CD4-positive, alpha-beta T cell treated with Interleukin-17A for 4 hours (primary cell): ENCODE measurements around the gene IYD.

Source experiments
- DNase-seq: peaks from one replicate; pipeline ENCODE4 v3.0.0-alpha.2; 2020; ENCODE audit warnings: mixed read lengths

Gene IYD

GRCh38 chr6:150395388-150396009, 26.7 kb downstream of the IYD start:
- DNase-seq: peak; percentile 9

- DNase-seq: no peak
These were observed 34.8 kb downstream of the IYD start for GRCh38 chr6:150403458-150404246.

GRCh38 chr6:150406948-150407347, 38.1 kb downstream of the IYD start:
- DNase-seq: no peak

GRCh38 chr6:150408842-150409241, 40.0 kb downstream of the IYD start:
- DNase-seq: no peak

GRCh38 chr6:150409576-150410066, 40.8 kb downstream of the IYD start:
- no peak for DNase-seq

- DNase-seq: no peak
These were observed 41.6 kb downstream of the IYD start for GRCh38 chr6:150410399-150410798.

GRCh38 chr6:150410906-150411305, 42.1 kb downstream of the IYD start:
- no peak for DNase-seq

- DNase-seq: no peak
These were observed 43.4 kb downstream of the IYD start for GRCh38 chr6:150412221-150412620.

GRCh38 chr6:150413198-150413597, 44.4 kb downstream of the IYD start:
- no peak for DNase-seq

GRCh38 chr6:150413781-150414281, 45.0 kb downstream of the IYD start:
- DNase-seq: no peak

- DNase-seq: no peak
These were observed 47.3 kb downstream of the IYD start for GRCh38 chr6:150416128-150416527.

- no peak for DNase-seq
These were observed 48.4 kb downstream of the IYD start for GRCh38 chr6:150417250-150417649.

GRCh38 chr6:150417899-150418826, 49.4 kb downstream of the IYD start:
- DNase-seq: peak; percentile 15

- peak; percentile 62 for DNase-seq
These were observed 50.2 kb downstream of the IYD start for GRCh38 chr6:150418827-150419594.

- DNase-seq: no peak
These were observed 51.6 kb downstream of the IYD start for GRCh38 chr6:150420428-150420827.

GRCh38 chr6:150420926-150421325, 52.1 kb downstream of the IYD start:
- no peak for DNase-seq

GRCh38 chr6:150425508-150425907, 56.7 kb downstream of the IYD start:
- no peak for DNase-seq

- DNase-seq: no peak
These were observed 57.4 kb downstream of the IYD start for GRCh38 chr6:150426198-150426597.

GRCh38 chr6:150427037-150427602, 58.3 kb downstream of the IYD start:
- no peak for DNase-seq

GRCh38 chr6:150427843-150428242, 59.0 kb downstream of the IYD start:
- DNase-seq: no peak

- DNase-seq: no peak
These were observed 62.0 kb downstream of the IYD start for GRCh38 chr6:150430815-150431214.

- DNase-seq: no peak
These were observed 66.5 kb downstream of the IYD start for GRCh38 chr6:150435360-150435759.
